Measurements from ENCODE around the gene DLG2.

Gene DLG2

DNA sequence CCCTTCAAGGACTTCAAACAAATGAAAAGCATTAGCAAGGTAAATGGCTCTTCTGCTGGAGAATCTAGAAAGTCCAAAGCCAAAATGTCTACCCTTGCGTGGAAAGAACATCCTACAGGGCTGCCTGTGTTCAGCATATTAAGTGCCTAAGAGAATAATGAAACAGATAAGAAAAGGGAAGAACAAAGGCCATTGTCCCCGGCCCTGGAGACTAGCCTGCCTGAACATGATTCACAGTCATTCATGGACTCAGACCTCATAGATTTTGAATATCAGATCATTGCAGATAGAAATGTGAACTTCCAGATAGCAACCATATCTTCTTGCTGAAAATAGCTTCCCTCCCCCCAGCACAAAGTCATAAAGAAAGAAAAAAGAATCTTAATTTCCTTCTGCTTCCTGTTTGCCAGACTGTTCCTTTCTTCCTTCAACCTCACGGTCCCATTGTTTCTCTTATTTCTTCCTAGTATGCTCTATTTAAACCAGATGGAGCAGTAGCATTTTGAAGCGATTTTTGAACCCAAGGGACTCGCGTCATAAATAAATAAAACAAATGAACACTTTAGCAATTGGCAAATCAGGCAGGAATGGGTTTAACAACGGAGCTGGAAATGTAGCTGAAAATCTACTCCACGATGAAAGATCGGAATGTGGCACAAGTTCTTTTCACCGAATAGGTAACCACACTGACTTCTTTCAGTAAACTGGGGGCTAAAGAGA is 1932.8 kb downstream of the DLG2 start:
- DNase-seq (ENCODE audit: low read depth in 2 of 2): no peak
- H3K4me3 ChIP-seq (replicated peaks in 1 of 2; ENCODE audit: low read depth in 2 of 2, low read length in 2 of 2): no peak overlapping the region
- TF ChIP-seq, protein P1, sequence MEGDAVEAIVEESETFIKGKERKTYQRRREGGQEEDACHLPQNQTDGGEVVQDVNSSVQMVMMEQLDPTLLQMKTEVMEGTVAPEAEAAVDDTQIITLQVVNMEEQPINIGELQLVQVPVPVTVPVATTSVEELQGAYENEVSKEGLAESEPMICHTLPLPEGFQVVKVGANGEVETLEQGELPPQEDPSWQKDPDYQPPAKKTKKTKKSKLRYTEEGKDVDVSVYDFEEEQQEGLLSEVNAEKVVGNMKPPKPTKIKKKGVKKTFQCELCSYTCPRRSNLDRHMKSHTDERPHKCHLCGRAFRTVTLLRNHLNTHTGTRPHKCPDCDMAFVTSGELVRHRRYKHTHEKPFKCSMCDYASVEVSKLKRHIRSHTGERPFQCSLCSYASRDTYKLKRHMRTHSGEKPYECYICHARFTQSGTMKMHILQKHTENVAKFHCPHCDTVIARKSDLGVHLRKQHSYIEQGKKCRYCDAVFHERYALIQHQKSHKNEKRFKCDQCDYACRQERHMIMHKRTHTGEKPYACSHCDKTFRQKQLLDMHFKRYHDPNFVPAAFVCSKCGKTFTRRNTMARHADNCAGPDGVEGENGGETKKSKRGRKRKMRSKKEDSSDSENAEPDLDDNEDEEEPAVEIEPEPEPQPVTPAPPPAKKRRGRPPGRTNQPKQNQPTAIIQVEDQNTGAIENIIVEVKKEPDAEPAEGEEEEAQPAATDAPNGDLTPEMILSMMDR (IDR thresholded peaks at IDR 0.05; ENCODE audit: low read depth, low read length): no peak

DNA sequence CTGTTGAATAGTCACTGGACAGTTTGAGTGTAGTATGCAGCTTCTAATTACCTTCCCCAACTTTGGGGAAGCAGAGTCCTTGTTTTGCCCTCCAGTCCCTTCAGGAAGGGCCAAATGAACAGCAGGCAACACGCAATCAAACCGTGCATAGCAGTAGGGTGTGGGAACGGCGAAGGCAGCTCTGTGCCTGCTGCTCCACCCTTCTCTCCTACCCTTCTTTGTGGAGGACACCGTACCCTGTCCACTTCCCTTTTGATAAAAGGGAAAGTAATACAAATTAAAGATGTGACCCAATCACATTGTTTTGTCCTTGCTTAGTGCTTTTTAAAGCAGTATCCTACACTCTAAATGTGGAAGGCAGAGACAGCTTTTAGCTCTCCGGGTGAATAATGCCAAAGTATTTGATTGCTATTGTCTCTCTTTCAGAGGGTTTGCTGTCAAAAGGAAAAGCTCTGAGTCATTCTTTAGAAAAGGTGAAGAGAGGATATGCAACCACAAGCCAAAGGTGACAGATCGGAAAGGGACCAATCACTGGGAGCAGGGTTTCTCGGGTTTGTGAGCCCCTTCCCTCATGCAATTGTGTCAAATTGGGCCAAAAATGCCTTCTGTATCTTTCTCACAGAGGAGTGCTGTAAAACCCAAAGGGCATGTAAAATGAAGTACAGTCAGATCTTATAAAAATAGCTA is 1933.7 kb downstream of the DLG2 start:
- TF ChIP-seq, protein P1 (IDR thresholded peaks at IDR 0.05; ENCODE audit: low read depth, low read length): no peak
- DNase-seq (ENCODE audit: low read depth in 2 of 2): no peak
- H3K4me3 ChIP-seq (replicated peaks in 1 of 2; ENCODE audit: low read depth in 2 of 2, low read length in 2 of 2): no peak overlapping the region

DNA sequence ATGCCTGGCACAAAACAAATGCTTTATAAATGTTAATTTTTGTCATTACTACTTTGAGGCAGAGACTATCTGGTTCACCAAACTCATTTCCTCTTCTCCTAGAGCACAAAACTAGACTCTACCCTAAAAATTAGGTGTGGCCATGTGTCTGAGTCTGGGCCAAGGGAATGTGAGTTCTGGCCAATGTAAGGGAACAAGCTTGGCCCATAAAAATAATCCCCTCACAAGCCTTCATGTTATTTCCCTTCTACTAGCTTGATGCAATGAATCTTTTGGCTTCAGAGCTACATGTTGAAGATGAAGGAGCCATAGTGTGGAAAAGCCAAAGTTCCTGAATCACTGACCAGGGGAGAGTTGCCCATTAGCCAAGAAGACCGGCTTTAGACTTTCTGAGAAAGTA is 1934.5 kb downstream of the DLG2 start:
- no peak overlapping the region for H3K4me3 ChIP-seq (replicated peaks in 1 of 2; ENCODE audit: low read depth in 2 of 2, low read length in 2 of 2)
- no peak for DNase-seq (ENCODE audit: low read depth in 2 of 2)
- TF ChIP-seq, protein P1 (IDR thresholded peaks at IDR 0.05; ENCODE audit: low read depth, low read length): no peak

DNA sequence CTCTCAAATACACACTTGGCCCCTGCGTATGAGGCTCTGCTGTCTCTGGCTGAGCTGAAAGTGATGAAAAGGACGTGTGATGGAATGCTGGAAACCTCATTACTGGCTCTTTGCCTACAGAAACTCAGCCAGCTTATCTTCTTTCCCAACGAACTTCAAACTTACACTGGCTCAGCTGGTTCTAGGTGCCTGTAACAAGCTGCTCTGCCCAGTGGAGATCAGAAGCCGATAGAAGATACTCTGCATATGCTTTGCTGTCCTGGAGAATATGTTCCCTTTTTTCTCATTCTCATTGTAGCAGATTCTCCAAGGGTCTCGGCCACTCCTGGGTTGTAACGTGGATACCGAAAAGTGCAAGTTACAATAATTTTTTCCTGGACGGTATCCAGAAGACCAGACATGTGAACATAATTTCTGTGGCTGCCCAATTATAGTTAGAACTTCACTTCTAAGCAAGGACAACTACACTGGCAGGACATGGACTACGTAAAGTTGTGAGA is 1935.6 kb downstream of the DLG2 start:
- no peak overlapping the region for H3K4me3 ChIP-seq (replicated peaks in 1 of 2; ENCODE audit: low read depth in 2 of 2, low read length in 2 of 2)
- DNase-seq (ENCODE audit: low read depth in 2 of 2): peak; percentile 5 to 57

DNA sequence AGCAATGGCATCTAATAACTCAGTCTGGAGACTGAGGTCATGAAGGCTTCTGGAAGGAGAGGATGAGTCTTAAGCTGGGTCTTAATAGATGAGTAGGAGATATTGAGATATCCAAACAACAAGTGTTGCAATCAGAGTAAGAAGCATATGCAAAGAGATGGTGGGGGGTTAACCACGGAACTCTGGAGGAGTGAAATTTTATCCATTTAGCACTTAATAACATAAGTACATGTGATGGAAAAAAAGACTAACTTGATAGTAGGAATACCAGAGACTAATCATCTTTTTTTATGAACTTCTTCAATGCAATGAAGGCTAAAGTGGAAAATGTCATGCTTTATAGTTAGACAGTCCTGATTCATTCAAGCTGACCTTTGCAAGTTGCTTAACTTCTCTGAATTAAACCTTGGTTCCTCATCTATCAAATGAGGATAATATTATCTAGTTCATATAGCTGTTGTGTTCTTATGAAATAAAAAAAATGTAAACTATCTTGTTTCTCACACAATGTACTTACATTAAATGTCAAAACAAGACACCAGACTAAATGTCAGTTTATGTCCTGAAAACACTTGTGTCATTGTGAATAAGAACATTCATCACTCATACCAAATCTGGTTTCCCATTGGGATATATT is 1937.9 kb downstream of the DLG2 start:
- TF ChIP-seq, protein P1 (IDR thresholded peaks at IDR 0.05; ENCODE audit: low read depth, low read length): no peak
- H3K4me3 ChIP-seq (replicated peaks in 1 of 2; ENCODE audit: low read depth in 2 of 2, low read length in 2 of 2): no peak overlapping the region
- no peak for DNase-seq (ENCODE audit: low read depth in 2 of 2)

More for the DNA sequence above, 1935.6 kb downstream of the DLG2 start:
- TF ChIP-seq, protein P1 (IDR thresholded peaks at IDR 0.05; ENCODE audit: low read depth, low read length): no peak

DNA sequence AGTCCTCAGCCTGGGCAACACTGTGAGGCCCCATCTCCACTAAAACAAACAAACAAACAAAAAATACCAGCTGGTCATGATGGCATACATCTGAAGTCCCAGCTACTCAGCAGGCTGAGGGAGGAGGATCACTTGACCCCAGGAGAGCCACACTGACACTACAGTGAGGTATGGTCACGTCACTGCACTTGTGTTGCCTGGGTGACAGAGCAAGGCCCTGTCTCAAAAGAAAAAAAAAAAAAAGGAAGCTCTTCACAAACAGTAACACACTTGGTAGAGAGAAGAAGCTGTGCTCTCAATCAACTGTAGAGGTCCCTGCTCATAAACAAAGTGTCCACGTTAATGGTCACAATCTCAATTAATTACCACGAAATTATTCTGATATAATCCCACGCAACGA is 1939.4 kb downstream of the DLG2 start:
- TF ChIP-seq, protein P1 (IDR thresholded peaks at IDR 0.05; ENCODE audit: low read depth, low read length): no peak
- H3K4me3 ChIP-seq (replicated peaks in 1 of 2; ENCODE audit: low read depth in 2 of 2, low read length in 2 of 2): no peak overlapping the region
- no peak for DNase-seq (ENCODE audit: low read depth in 2 of 2)
